HS-5 (cell line): ENCODE data around the gene CNTNAP2.

Experiments used
- DNase-seq: peaks from one replicate; pipeline ENCODE4 v3.0.0-alpha.2; 2012; ENCODE audit warnings: low read depth

CNTNAP2 gene

GRCh38 chr7:146424084-146424483, 307.5 kb downstream of the CNTNAP2 start:
- no peak for DNase-seq

- DNase-seq: no peak
These were observed 316.9 kb downstream of the CNTNAP2 start for GRCh38 chr7:146433501-146433900.

- no peak for DNase-seq
These were observed 326.5 kb downstream of the CNTNAP2 start for GRCh38 chr7:146443102-146443501.

GRCh38 chr7:146449625-146450024, 333.0 kb downstream of the CNTNAP2 start:
- DNase-seq: no peak

GRCh38 chr7:146455091-146455655, 338.6 kb downstream of the CNTNAP2 start:
- no peak for DNase-seq

- DNase-seq: no peak
These were observed 362.4 kb downstream of the CNTNAP2 start for GRCh38 chr7:146479040-146479439.

GRCh38 chr7:146486519-146486918, 369.9 kb downstream of the CNTNAP2 start:
- no peak for DNase-seq

- no peak for DNase-seq
These were observed 375.4 kb downstream of the CNTNAP2 start for GRCh38 chr7:146492017-146492416.

- DNase-seq: no peak
These were observed 378.5 kb downstream of the CNTNAP2 start for GRCh38 chr7:146494952-146495596.

- no peak for DNase-seq
These were observed 380.1 kb downstream of the CNTNAP2 start for GRCh38 chr7:146496657-146497056.

- no peak for DNase-seq
These were observed 383.4 kb downstream of the CNTNAP2 start for GRCh38 chr7:146499970-146500369.

- DNase-seq: no peak
These were observed 387.2 kb downstream of the CNTNAP2 start for GRCh38 chr7:146503844-146504243.

GRCh38 chr7:146510088-146510680, 393.6 kb downstream of the CNTNAP2 start:
- DNase-seq: no peak

GRCh38 chr7:146514304-146514703, 397.7 kb downstream of the CNTNAP2 start:
- no peak for DNase-seq

- DNase-seq: no peak
These were observed 412.0 kb downstream of the CNTNAP2 start for GRCh38 chr7:146528581-146528980.

- no peak for DNase-seq
These were observed 423.2 kb downstream of the CNTNAP2 start for GRCh38 chr7:146539836-146540235.

GRCh38 chr7:146542101-146542500, 425.5 kb downstream of the CNTNAP2 start:
- no peak for DNase-seq

GRCh38 chr7:146544748-146545147, 428.1 kb downstream of the CNTNAP2 start:
- no peak for DNase-seq

- DNase-seq: no peak
These were observed 432.2 kb downstream of the CNTNAP2 start for GRCh38 chr7:146548816-146549215.

- no peak for DNase-seq
These were observed 438.0 kb downstream of the CNTNAP2 start for GRCh38 chr7:146554556-146554955.

GRCh38 chr7:146557971-146558469, 441.4 kb downstream of the CNTNAP2 start:
- DNase-seq: no peak

- no peak for DNase-seq
These were observed 449.3 kb downstream of the CNTNAP2 start for GRCh38 chr7:146565872-146566271.

- no peak for DNase-seq
These were observed 459.3 kb downstream of the CNTNAP2 start for GRCh38 chr7:146575903-146576302.

GRCh38 chr7:146591976-146592375, 475.4 kb downstream of the CNTNAP2 start:
- DNase-seq: no peak
